Activated CD8-positive, alpha-beta T cell treated with anti-CD3 and anti-CD28 coated beads, Interleukin-2, amount 10 ng/mL, durations not matched to agents 7 days and 5 days (primary cell): Measurements from ENCODE around the gene IBSP. TPM values are rescaled to one million over a fixed set of nuclear protein-coding genes. Genes with fewer than 3 reads are reported as not detected.

ENCODE experiments used
- ATAC-seq: fragments of 150-1000 bp; cut with Tn5 transposase; one replicate; pipeline ENCODE4 v1.10.0; 2021; ENCODE audit warnings: moderate library complexity
- CTCF ChIA-PET: fragments of 350-600 bp; sonication (Branson Sonifier 250); formaldehyde crosslinking; loops from one replicate; lab custom pipeline; 2021; ENCODE audit warnings: antibody characterized with exemption; lab: Charles Lee
- POLR2A ChIA-PET: fragments of 350-600 bp; sonication (Branson Sonifier 250); formaldehyde crosslinking; loops from one replicate; lab custom pipeline; 2021; ENCODE audit warnings: antibody characterized with exemption; lab: Charles Lee
- DNase-seq: peaks from one replicate; pipeline ENCODE4 v3.0.0-alpha.2; 2020
- H3K27ac Mint-ChIP-seq: one replicate; pipeline ENCODE4 v1.8.0; 2021; ENCODE audit warnings: mild to moderate bottlenecking, mixed read lengths
- H3K27me3 Mint-ChIP-seq: one replicate; pipeline ENCODE4 v1.8.0; 2021; ENCODE audit warnings: low read depth, mixed read lengths
- H3K36me3 Mint-ChIP-seq: one replicate; pipeline ENCODE4 v1.8.0; 2021; ENCODE audit warnings: low read depth, mixed read lengths
- H3K4me1 Mint-ChIP-seq: one replicate; pipeline ENCODE4 v1.8.0; 2021; ENCODE audit warnings: low read depth, mixed read lengths
- H3K4me3 Mint-ChIP-seq: one replicate; pipeline ENCODE4 v1.8.0; 2021; ENCODE audit warnings: mild to moderate bottlenecking, mixed read lengths
- H3K9me3 Mint-ChIP-seq: one replicate; pipeline ENCODE4 v1.8.0; 2022; ENCODE audit warnings: mixed read lengths; ENCODE audit not compliant: insufficient read depth
- total RNA-seq, 2 experiments: library from RNA; stranded (reverse); gene quantifications; one replicate each; pipeline ENCODE4 v1.2.3, GENCODE V29; 2021

The IBSP gene
- not detected for total RNA-seq

DNA sequence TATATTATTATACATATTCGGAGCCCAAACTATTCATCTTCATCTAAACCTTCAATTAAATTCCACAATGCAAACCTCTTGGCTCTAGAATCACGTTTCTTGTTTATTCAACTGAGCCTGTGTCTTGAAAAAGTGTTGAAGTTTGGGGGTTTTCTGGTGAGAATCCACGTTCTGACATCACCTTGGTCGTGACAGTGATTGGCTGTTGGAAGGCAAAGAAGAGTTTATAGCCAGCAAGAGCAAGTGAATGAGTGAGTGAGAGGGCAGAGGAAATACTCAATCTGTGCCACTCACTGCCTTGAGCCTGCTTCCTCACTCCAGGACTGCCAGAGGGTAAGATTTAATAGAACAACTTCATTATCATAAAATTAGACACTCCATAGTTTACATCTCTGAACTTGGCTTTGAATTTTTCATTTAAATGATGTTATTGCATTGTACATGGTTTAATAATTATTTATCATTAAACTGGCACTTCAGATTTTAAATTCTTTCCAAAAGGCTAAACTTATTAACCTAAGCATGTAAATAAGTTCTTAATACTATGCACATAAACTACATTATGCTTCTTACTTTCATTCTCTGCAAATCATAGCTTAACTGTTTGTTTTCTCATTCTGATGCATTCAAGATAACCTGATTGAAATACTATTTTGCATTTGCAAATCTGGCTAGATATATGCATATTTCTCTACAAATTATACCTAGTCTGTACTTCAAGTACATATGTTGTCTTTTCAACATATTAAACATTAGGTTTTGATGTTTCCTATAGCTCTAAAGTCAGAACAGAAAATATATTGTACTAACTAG is at the start of gene IBSP:
IBSP (plus strand) TSS at position 254 of the 813 bp plus-strand sequence. CDS start 2,808 bp downstream, outside the sequence.
- Mint-ChIP-seq H3K9me3 (no peaks in the 10 kb centered on the region), H3K4me1 (no peaks in the 10 kb centered on the region), H3K27ac (no peak within 1 kb of the TSS), H3K36me3 (no peaks in the 10 kb centered on the region), H3K27me3 (peaks cover under 1% of the 10 kb centered on the region), H3K4me3 (no peak within 1 kb of the TSS)
- ChIA-PET POLR2A (no interaction called here), CTCF (no interaction called here)
- DNase-seq (no peak), ATAC-seq (no peak)

DNA sequence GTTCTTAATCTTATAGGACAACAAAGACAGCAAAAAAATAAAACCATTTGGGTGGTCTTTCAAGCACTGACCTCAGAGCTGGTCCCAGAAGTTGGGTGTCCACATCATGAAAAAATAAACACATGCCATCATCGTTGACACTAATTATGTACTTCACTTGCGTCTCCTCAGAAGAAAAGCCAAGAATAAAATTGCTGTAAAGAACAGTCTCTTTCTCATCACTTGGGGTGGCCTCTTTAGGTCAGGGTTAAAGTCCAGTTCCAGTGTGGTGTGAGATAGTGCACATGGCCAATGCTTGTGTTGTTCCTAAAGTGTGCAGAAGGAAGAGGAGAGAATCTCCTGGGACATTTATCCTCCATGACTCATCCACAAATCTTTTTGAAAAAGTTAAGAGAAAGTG is 49.5 kb upstream of the IBSP start:
- H3K9me3 Mint-ChIP-seq: no peaks in the 10 kb centered on the region
- no peaks in the 10 kb centered on the region for H3K27me3 Mint-ChIP-seq
- no peaks in the 10 kb centered on the region for H3K36me3 Mint-ChIP-seq
- no peak overlapping the region for H3K27ac Mint-ChIP-seq
- CTCF ChIA-PET: no interaction called here
- DNase-seq (no peak), ATAC-seq (no peak)
- POLR2A ChIA-PET: no interaction called here
- H3K4me3 Mint-ChIP-seq: no peak overlapping the region
- H3K4me1 Mint-ChIP-seq: no peaks in the 10 kb centered on the region

DNA sequence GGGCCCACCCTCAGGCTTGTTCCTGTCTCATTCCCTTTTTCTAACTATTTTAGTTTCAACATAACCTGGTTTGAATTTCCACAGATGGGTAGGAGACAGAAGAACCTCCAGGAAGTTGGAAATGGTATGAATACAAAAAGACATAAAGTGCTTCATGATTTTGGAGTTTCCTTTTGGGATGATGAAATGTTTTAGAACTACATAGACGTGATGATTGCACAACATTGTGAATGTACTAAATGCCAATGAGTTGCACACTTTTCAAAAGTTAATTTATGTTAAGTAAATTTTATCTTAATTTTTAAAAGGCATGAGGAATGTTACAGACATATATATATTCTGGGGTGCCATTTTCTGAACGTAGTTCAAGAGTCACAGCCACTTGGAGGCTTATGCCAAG is 41.1 kb upstream of the IBSP start:
- no peaks in the 10 kb centered on the region for H3K4me1 Mint-ChIP-seq

GRCh38 chr4:87762311-87762710 is 37.0 kb upstream of the IBSP start:
- POLR2A ChIA-PET: no interaction called here

More for the DNA sequence above, 41.1 kb upstream of the IBSP start:
- CTCF ChIA-PET: interaction anchor here (0.6 kb wide), 1 partner anchor 275 kb away, joined by 4 read pairs; no protein-coding TSS in a partner anchor
- no peak for ATAC-seq
- Mint-ChIP-seq H3K27me3 (no peaks in the 10 kb centered on the region), H3K27ac (no peak overlapping the region), H3K9me3 (no peaks in the 10 kb centered on the region), H3K4me3 (no peak overlapping the region), H3K36me3 (no peaks in the 10 kb centered on the region)
- no peak for DNase-seq
- POLR2A ChIA-PET: no interaction called here

GRCh38 chr4:87781569-87781968 is 17.8 kb upstream of the IBSP start:
- H3K4me1 Mint-ChIP-seq: no peaks in the 10 kb centered on the region
- ChIA-PET CTCF (no interaction called here), POLR2A (no interaction called here)
- H3K9me3 Mint-ChIP-seq: no peaks in the 10 kb centered on the region
- peaks cover 7% of the 10 kb centered on the region for H3K27me3 Mint-ChIP-seq
- no peak for ATAC-seq
- H3K36me3 Mint-ChIP-seq: no peaks in the 10 kb centered on the region
- H3K4me3 Mint-ChIP-seq: no peak overlapping the region
- no peak for DNase-seq
- H3K27ac Mint-ChIP-seq: no peak overlapping the region

More at GRCh38 chr4:87762311-87762710, 37.0 kb upstream of the IBSP start:
- H3K27ac Mint-ChIP-seq: no peak overlapping the region
- CTCF ChIA-PET: no interaction called here
- ATAC-seq: no peak
- H3K9me3 Mint-ChIP-seq: no peaks in the 10 kb centered on the region
- H3K36me3 Mint-ChIP-seq: no peaks in the 10 kb centered on the region
- H3K27me3 Mint-ChIP-seq: no peaks in the 10 kb centered on the region
- H3K4me1 Mint-ChIP-seq: no peaks in the 10 kb centered on the region
- no peak overlapping the region for H3K4me3 Mint-ChIP-seq
- no peak for DNase-seq

DNA sequence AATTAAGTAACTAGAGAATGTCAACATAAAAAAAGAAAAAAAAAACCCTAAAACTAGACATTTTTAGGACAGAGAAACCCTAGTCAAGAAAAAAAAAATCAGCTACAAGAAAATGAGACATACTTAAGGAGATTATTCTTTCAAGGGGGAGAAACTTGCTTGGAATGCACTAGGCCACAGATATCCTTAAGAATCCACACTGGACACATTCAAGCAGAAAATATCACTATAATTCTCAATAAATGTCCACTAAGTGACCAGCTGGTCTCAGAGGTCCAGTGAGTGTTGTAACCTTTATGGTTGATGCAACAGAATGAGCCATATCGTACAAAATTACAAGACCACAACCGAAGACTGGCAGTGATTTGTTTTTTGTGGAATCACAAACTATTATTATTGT is 15.6 kb upstream of the IBSP start:
- H3K27me3 Mint-ChIP-seq: peaks cover 4% of the 10 kb centered on the region
- DNase-seq: no peak
- ChIA-PET CTCF (no interaction called here), POLR2A (no interaction called here)
- no peak overlapping the region for H3K27ac Mint-ChIP-seq
- no peaks in the 10 kb centered on the region for H3K9me3 Mint-ChIP-seq
- no peak overlapping the region for H3K4me3 Mint-ChIP-seq
- H3K36me3 Mint-ChIP-seq: no peaks in the 10 kb centered on the region
- no peak for ATAC-seq
- H3K4me1 Mint-ChIP-seq: no peaks in the 10 kb centered on the region

GRCh38 chr4:87785731-87786509 is 13.4 kb upstream of the IBSP start:
- no peaks in the 10 kb centered on the region for H3K36me3 Mint-ChIP-seq
- H3K27me3 Mint-ChIP-seq: peaks cover 4% of the 10 kb centered on the region
- POLR2A ChIA-PET: no interaction called here

DNA sequence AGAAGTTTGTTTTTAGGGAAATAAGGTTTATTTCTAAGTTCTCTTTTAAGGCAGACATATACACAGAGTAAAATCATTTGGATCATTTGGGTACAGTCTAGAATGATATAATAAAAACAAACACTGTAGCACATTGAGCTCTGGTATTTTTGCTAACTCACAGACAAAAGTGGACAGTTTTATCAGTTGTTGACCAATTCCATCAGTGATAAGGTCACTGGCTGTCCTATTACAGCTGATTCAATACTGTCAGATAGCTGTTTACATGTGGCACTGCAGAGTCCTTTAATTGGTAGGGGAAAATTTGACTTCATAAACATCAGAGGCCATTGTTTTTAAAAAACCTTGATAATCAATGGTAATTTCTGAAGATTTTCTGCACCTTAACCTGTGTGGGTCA is 3.5 kb downstream of the IBSP start:
- Mint-ChIP-seq H3K4me1 (no peaks in the 10 kb centered on the region), H3K36me3 (no peaks in the 10 kb centered on the region), H3K4me3 (no peak overlapping the region), H3K9me3 (no peaks in the 10 kb centered on the region), H3K27ac (no peak overlapping the region), H3K27me3 (peaks cover 2% of the 10 kb centered on the region)
- ATAC-seq (no peak), DNase-seq (no peak)
- ChIA-PET CTCF (no interaction called here), POLR2A (no interaction called here)

More at GRCh38 chr4:87785731-87786509, 13.4 kb upstream of the IBSP start:
- no peak for DNase-seq
- CTCF ChIA-PET: no interaction called here
- Mint-ChIP-seq H3K4me1 (no peaks in the 10 kb centered on the region), H3K27ac (no peak overlapping the region), H3K9me3 (no peaks in the 10 kb centered on the region), H3K4me3 (no peak overlapping the region)
- ATAC-seq: no peak

DNA sequence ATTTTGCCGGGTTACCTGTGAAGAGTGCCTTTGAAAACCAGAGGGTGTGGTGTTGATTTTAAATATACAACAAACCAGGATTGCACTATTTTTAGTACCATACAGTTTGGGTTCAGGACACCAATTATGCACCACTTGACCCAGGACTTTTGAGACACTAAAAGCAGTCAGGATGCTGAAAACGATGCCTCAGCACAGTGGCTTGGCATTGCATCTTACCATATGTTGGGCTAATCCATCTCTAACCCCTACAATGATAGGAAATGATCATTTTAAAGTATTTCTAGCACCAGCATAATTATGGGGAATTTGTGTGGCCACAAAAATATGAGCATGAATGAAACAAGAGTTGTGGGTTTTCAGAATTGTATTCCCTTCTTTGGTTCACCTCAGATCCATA is 4.1 kb downstream of the IBSP start:
- DNase-seq (no peak), ATAC-seq (no peak)
- ChIA-PET POLR2A (no interaction called here), CTCF (no interaction called here)
- H3K4me3 Mint-ChIP-seq: no peak overlapping the region
- H3K27ac Mint-ChIP-seq: no peak overlapping the region
- no peaks in the 10 kb centered on the region for H3K9me3 Mint-ChIP-seq
- H3K27me3 Mint-ChIP-seq: peaks cover 2% of the 10 kb centered on the region
- H3K36me3 Mint-ChIP-seq: no peaks in the 10 kb centered on the region
- no peaks in the 10 kb centered on the region for H3K4me1 Mint-ChIP-seq

GRCh38 chr4:87804871-87805270 is 5.5 kb downstream of the IBSP start:
- no peak for ATAC-seq

DNA sequence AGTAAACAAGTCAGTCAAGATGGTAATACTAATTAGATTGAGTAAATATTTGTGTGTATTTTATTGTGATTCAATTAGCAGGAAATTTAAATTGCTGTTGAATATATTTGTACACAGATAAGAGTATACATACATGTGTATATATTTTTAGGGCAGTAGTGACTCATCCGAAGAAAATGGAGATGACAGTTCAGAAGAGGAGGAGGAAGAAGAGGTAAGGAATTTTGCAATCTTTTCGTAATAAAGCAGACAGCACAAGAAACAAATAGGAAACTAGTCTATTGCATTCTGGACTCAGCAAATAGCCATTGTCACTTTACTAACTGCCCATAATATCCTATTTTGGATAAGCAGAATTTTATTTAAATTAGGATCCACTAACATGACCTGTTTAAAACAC is 6.6 kb downstream of the IBSP start:
- no peaks in the 10 kb centered on the region for H3K4me1 Mint-ChIP-seq
- CTCF ChIA-PET: no interaction called here
- H3K27ac Mint-ChIP-seq: no peak overlapping the region
- H3K36me3 Mint-ChIP-seq: no peaks in the 10 kb centered on the region
- H3K27me3 Mint-ChIP-seq: peaks cover 2% of the 10 kb centered on the region
- POLR2A ChIA-PET: no interaction called here
- DNase-seq: no peak
- no peaks in the 10 kb centered on the region for H3K9me3 Mint-ChIP-seq
- H3K4me3 Mint-ChIP-seq: no peak overlapping the region
- no peak for ATAC-seq

More at GRCh38 chr4:87804871-87805270, 5.5 kb downstream of the IBSP start:
- peaks cover 2% of the 10 kb centered on the region for H3K27me3 Mint-ChIP-seq
- H3K4me1 Mint-ChIP-seq: no peaks in the 10 kb centered on the region
- no peak overlapping the region for H3K4me3 Mint-ChIP-seq
- H3K27ac Mint-ChIP-seq: no peak overlapping the region
- H3K36me3 Mint-ChIP-seq: no peaks in the 10 kb centered on the region
- POLR2A ChIA-PET: no interaction called here
- H3K9me3 Mint-ChIP-seq: no peaks in the 10 kb centered on the region
- no peak for DNase-seq
- CTCF ChIA-PET: no interaction called here

GRCh38 chr4:87806520-87806919 is 7.2 kb downstream of the IBSP start:
- POLR2A ChIA-PET: no interaction called here
- Mint-ChIP-seq H3K27me3 (peaks cover 2% of the 10 kb centered on the region), H3K36me3 (no peaks in the 10 kb centered on the region), H3K27ac (no peak overlapping the region), H3K9me3 (no peaks in the 10 kb centered on the region), H3K4me3 (no peak overlapping the region), H3K4me1 (no peaks in the 10 kb centered on the region)
- ATAC-seq (no peak), DNase-seq (no peak)
- CTCF ChIA-PET: no interaction called here
